NCI-H1436 treated with DMSO at 0.1 percent for 48 hours (cell line): ENCODE results near the gene UBQLN4.
"Not testable (repeated sequence)": the region's sequence is repeated elsewhere in the genome, so short reads cannot be mapped to it uniquely, and the experiment has no call there.

ENCODE experiments used
- DNase-seq: peaks from one replicate; lab custom pipeline; 2025; lab: John Stamatoyannopoulos, UW

The UBQLN4 gene

DNA sequence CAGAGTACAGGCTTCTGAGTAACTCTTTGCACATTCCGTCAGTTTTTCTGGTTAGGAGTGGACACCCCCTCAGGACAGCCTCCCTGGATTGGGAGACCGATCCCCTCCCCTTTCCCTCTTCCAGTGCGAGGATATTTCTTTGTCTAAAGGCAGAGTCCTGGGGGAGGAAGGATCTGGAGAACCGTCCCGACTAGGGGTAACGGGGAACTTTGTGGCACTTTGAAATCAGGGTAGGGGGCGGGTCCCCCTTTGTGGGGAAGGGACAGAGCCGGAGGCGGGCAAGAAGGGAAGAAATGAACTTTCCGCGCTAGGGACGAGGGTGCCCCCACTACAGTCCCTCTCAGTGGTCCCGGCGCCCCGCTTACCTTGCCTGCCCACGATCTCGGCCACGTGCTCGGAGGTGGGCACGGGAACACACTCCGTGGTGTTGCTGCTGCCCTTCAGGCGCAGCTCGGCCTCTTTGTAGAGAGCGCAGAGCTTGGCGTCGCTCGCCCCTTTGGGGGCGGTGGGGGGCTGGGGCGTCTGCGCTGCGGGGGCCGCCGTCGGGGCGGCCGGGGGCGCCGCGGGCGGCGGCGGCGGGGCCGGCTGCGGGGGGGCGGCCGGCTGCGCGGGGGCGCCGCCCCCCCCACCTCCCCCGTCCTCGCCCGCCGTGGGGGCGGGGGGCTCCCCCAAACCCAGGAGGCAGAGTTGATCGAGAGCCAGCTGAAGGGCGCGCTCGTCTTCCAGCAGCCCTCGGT, 27.8 kb upstream of the UBQLN4 start:
- no peak for DNase-seq

DNA sequence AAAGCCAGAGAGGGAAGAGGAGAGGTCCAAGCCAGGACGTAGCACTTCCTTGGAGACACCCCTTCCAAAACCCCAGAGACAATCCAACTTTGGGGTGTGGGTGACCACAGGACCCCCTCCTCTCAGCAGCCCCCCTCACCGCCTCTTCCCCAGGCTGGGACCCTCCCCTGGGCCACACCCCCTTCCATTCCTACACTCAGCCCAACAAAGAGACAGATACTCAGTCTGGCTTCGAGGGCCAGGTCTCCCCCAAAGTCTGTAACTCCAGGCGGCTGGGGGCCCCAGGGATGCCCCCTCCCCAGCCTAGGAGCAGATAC, 27.2 kb upstream of the UBQLN4 start:
- DNase-seq, result no peak

DNA sequence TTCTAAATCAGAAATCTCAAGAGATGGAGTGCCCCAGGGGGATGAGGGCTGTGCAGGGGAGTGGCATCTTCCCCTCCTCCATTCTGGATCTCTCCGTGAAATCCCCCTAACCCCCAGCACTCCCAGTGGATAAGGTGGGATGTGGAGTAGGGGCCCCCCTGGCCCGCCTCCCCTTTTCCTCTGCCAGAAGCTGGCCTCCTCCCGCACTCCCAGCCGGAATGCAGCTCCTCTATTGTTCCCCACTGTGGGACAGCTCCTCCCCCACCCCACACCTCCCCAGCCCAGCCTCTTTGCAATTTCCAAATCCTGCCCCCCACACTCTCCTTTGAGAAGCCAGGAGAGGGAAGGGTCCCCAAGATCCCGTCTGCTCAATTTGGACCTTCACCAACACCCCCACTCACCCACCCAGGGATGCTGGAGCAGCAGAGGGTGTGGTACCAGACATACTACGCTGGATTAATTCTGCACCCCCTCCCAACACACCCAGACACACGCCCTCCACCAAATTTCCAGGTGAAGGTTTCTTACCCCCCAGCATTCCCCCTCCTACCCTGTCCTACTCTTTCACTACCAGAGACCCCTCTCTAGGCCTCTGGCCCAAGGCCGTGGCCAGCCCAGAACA, 26.8 kb upstream of the UBQLN4 start:
- no peak for DNase-seq

DNA sequence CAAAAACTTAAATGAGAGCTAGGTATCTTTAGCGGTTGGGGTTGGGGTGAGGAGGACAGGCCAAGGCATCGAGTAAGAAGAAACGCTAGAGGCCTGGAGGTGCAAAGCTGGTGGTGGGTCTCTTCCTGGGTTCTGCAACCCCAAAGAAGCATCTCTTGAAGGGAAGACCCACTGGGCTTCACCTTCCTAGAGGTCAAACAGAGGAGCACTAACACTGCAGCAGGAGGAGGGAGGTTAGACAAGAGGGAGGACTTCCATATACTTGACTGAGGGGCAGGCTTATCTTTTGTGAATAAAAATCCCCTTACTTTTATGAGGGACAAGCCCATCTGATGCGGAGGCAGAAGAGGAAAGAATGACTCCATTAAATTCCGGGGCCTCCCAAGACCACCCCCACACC, 26.2 kb upstream of the UBQLN4 start:
- DNase-seq, result no peak

DNA sequence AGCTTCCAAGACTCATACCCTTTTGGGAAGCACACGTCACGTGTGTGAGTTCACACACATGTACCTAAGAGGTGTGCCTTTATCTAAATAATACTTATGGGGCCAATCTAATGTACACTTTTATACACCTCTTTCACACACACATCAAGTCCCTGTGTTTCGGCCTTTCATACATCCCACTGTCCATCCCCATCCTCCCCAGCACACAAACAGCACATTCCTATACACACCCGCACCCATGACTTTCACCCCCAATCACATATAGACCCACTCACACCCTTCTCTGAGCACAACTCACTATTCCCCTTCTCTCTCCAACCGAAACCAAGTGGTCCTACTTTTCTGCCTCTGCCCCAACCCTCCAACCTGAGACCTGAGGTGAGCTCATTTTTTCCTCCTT, 25.1 kb upstream of the UBQLN4 start:
- no peak for DNase-seq

DNA sequence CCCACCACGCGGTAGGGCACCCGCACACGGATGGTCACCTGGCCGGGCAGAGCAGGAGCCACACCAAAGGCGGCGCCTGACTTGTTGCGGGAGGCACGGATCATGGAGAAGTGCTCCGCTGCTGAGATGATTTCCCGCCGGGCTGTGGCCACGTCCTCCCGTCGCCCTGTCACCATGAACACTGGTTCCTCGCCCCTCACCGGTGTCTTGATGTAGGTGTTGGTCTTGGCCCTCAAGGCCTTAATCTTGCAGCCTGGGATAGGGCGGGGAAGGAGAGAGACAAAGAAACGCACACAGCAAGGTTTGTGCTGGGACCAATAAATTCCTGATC, 23.8 kb upstream of the UBQLN4 start:
- no peak for DNase-seq

DNA sequence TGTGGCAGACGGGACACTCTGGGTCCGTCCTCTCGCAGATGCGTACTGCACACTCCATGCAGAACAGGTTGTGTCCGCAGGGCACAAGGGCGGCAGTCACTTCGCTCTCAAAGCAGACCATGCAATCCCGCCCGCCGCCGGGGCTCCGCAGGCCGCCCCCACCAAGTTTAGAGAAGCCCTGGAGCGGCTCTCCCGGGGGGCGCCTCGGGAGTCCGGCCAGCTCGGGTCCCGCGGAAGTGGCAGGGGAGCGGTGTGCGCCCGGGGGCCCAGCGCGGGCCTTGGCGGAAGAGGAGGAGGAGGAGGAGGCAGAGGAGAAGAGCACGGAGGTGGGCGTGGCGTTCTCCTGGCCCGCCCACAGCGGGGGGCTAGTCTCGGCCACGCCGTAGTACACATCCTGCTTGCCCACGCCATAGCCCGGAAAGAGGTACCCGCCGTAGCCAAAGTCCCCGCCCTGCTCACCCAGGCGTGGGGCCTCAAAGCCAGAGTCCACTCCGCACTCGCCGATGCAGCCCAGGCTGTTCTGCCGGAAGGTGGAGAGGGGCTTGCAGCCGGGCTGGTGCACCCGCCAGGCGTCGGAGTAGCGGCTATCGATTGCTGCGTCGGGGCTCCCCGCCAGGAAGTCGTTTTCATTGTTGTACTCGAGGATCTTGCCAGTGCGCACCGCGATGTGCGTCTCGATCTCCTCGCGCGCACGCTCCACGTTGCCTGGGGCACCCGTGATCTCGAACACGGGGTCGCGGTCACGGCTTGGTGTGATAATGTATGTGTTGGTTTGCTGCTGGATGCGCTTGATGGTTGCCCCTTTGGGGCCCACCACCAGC, 23.2 kb upstream of the UBQLN4 start:
- no peak for DNase-seq

DNA sequence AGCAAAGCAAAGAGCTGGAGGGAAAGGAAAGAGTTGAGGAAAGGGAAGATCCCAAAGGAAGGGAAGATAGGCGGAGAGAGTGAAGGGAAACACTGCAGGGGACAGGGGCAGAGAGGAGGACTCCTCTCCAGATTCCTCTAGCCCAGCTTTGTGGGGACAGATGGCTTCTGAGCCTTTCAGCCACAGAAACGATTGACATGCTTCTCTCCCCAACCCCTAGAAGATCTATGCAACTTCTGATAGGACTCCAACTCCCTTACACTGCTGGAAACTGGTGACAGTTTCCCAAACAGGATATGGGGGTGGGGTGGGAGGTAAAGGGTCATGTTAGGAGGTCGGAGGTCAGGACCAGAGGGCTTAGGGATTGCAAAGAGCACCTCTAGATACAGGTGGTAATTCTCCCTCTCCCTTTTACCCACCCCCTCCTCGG, 22.2 kb upstream of the UBQLN4 start:
- no peak for DNase-seq

DNA sequence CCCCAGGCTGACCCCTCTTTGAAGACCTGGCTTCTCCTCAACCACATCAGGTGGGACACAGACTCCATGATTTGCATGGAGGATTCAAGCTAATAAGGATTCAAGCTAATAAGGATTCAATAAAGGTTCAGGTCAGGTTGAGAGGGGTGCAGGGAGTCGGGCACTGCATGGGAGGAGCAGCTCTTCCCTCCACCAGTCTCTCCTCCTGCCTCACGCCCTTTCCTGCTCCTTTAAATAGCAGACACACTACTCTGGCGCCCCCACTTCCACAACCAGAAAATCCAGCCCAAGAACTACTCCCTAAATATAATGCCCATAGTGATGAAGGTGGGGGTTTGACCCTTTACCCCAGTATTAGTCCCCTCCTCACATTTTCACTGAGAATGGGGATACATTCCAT, 21.6 kb upstream of the UBQLN4 start:
- no peak for DNase-seq

DNA sequence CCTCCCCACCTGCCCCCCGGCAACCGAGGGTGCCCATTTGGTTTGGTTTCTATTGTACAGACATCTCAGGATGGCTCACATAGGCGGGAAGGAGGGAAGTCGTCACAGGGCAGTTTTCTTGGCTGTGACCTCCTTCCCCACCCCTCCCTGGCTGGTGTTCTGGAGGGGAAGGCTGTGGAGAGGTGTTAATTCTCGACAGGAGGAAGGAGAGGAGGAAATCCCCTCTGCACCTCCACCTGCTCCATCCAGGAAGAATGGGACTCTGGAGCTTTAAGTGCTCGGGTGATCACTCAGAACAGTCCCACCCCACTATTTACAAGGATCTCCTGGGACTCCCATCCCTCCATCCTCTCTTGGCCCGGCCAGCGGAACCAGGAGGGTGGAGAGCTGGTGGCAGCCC, 21.1 kb upstream of the UBQLN4 start:
- no peak for DNase-seq

DNA sequence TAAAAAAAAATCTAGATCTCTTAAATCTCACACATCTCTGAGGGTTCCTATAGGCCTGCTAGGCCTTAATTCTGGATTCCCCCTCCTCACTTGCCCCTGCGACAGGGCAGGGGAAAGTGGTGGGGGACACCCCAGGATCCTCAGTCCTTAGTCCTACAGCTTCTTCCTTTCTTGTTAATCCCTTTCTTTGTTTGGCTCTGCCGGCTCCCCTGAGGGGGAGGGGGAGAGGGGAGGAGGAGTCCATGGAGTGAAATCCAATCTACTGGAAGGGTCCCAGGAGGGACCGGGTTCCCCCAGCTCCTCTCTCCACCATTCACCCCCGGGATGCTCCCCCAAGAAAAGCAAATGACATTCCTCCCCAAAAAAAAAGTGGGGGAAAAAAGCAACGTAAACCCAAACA, 20.1 kb upstream of the UBQLN4 start:
- no peak for DNase-seq

DNA sequence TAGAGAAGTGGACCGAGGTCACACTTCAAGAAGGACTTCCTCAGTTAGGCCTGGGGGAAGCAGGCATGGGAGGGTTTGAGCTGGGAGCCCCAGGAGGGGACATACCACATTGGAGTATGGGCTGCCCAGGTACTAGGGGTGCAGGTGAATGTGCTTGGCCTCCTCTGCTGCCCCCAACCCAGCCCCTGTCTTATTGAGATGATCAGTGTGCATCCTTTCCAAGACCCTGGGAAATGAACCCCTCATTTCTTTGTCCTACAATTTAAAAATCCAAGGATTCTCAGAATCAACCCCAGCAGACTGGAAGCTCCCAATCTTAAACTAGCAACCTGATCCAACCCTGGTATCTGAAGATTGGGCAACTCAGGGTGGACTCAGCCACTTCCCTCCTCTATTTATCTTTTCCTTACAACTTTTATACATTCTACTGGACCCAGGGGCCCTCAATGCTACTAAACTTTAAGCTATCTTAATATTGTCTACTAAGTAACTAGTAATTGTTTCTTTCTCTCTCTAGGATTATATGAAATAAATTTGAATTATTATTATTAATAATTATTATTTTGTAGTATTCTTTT, 19.6 kb upstream of the UBQLN4 start:
- DNase-seq, result no peak

DNA sequence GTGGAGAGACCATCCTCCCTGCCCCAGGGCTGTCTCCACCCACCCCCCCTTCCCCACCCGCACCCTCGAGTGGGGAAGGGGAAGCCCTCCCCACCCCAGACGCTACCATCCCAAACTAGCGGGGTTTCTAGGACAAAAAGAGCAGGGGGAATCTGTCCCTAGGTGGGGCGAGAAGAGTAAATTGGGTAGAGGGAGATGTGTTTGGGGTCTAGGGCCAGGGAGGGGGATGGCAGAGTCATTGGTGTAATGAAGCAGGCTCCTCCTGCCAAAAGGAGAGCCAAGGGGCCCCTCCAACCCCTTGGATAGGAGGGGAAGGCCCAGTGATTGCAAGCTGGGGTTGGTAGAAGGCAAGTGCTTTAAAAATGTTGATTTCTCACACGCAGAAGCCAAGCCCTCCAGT, 18.7 kb upstream of the UBQLN4 start:
- no peak for DNase-seq

DNA sequence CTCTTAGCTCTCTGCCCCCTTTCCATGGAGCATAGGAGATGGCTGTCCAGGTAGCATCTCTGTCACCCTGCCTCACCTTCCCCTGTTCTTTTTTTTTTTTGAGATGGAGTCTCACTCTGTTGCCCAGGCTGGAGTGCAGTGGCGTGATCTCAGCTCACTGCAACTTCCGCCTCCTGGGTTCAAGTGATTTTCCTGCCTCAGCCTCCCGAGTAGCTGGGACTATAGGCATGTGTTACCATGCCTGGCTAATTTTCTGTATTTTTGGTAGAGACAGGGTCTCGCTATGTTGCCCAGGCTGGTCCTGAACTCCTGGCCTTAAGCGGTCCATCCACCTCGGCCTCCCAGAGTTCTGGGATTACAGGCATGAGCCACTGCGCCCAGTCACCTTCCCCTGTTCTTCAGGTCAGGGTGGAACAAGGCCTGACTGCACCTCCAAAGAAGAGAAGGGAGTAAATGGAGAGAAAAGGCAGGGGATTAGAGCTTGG, 17.8 kb upstream of the UBQLN4 start:
- not testable (repeated sequence) for DNase-seq

DNA sequence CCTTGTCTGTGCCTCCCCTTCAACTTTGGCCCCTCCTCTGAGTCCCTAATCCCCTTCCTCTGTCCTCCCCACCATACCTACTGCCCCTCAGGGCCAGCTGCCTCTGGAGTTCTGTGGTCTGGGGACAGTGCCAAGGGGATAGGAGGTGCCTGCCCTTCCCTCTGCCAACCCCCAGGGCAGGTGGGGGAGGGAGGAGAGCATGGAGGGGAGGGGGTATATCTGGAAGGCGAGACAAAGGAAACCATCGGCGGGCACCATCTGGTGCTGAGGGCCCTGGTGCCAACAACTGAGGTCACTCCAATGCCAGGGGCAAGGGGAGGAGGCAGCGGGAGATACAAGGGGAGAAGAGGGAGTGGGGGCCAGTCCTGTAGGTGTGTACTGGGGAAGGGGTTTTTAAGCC, 16.9 kb upstream of the UBQLN4 start:
- no peak for DNase-seq

DNA sequence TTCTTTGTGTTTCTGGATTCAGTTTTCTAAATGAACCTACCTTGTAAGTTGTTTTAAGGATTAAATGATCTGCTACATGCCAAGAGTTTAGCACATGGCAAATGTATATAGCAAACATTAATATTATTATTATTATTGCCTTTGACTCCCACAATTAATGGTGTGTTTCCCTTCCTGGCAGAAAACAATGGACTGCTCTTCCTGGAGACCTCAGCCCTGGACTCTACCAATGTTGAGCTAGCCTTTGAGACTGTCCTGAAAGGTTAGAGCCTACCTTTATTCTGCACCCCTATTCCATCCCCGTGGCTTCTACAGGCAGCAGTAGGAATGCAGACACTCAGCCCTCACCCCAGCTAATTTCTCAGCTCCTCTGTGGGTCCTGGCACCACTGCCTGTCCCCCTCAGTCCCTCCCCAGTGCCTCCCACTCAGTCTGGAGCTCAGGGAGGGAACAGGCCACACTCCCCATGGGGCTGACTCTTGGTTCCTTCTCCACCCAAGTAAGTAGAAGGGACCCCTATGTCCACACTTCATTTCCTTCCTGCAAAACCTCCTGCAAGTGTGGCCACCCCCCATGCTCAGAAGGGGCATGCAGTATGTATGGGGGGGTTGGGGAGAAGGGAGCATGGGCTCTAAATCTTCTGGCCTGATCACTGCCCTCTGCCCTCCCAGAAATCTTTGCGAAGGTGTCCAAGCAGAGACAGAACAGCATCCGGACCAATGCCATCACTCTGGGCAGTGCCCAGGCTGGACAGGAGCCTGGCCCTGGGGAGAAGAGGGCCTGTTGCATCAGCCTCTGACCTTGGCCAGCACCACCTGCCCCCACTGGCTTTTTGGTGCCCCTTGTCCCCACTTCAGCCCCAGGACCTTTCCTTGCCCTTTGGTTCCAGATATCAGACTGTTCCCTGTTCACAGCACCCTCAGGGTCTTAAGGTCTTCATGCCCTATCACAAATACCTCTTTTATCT, 16.2 kb upstream of the UBQLN4 start:
- DNase-seq, result no peak

DNA sequence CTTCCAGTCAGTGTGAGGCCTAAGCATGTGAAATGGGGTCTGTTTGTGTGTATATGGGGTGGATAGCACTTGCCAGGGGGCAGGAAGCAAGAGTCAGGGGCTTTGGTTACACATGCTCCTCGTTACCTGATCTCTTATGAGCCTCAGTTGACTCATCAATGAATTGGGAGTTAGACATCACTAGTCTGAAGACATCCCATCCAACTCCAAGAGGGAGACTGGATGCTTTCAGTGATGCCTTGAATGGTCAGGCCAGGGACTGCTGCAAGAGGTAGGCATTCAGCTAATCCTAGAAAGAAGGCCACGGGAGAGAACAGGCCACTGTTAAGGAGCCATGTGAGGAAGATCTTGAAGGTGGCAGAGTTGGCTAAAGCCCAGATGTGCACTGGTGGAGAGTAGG, 13.7 kb upstream of the UBQLN4 start:
- DNase-seq, result no peak

DNA sequence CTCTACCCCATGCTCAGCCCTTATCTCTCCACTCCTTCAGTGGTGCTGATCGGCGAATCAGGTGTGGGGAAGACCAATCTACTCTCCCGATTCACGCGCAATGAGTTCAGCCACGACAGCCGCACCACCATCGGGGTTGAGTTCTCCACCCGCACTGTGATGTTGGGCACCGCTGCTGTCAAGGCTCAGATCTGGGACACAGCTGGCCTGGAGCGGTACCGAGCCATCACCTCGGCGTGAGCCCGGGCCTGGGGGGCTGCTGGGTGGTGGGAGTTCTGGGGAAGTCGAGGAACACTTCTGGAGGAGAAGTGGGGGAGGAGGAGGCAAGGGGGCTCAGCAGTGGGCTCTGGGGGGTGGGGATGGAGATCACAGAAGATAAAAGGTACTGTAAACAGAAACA, 12.3 kb upstream of the UBQLN4 start:
- DNase-seq, result no peak

DNA sequence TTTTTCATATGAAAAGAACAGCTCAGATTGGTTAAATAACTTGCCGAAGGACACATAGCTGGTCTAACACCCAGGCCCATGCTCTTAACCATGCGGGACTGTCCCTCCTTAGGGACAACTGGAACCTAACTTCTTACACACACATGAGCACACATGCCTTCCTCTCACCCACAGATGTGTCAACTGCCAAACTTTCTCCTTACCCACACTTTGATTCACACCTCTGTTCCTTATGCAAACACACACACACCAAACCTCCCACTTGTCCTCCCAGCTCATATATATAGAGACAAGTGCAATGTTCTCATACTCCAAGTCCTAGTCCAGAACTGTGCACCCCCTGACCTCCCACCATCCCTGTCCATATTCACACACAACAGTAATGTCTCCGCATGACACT, 11.6 kb upstream of the UBQLN4 start:
- DNase-seq, result no peak

DNA sequence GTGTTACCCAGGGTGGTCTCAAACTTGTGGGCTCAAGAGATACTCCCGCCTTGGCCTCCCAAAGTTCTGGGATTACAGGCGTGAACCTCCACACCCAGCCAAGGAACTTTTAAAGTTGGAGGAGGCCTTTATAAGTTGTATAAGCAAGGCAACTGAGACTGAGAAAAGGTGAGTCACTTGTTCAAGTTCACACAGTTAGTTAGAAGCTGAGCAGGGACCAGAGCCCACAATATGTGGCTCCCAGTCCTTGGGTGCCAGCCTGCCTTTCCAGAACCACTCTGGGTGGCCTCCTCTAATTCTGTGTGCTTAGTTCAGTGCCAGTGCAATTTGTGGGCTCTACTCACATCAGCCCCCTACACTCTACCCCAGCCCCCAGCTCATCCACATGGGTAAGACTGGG, 11.0 kb upstream of the UBQLN4 start:
- no peak for DNase-seq

DNA sequence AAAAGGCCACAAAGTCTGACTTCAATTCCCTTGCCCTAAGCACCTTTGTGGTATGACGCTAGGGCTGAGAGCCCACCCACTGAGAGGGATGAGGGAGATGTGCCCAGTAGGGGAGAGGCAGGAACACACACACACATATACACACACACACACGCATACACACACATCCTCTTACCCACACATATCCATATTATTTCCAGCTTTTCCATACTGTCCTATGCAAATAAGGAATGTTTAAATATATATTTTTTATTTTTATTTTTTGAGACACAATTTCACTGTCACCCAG, 10.3 kb upstream of the UBQLN4 start:
- no peak for DNase-seq

DNA sequence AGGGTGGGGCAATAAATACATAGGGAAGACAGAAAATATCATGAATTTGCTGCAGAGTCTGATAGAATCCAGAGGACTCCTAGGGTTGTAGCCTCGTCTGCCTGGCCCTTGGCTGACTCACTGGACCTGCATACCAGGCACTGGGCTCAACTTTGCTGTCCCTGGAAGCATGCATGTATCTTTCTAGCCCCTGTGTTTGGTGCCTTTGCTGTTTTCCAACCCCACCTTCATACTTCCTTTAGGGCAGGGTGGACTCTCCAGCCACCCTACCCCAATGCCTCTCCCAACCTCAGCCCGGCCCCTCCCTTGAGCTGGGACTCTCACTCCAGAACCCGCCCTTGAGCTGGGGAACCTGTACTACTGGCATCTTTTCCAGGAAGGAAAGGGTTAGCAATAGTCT, 8.6 kb upstream of the UBQLN4 start:
- DNase-seq, result no peak
